NCI-H146 (cell line): Measurements from ENCODE around the gene MRPL51.

ENCODE experiments used
- DNase-seq: peaks from one replicate; lab custom pipeline; 2025; lab: John Stamatoyannopoulos, UW

MRPL51 gene

DNA sequence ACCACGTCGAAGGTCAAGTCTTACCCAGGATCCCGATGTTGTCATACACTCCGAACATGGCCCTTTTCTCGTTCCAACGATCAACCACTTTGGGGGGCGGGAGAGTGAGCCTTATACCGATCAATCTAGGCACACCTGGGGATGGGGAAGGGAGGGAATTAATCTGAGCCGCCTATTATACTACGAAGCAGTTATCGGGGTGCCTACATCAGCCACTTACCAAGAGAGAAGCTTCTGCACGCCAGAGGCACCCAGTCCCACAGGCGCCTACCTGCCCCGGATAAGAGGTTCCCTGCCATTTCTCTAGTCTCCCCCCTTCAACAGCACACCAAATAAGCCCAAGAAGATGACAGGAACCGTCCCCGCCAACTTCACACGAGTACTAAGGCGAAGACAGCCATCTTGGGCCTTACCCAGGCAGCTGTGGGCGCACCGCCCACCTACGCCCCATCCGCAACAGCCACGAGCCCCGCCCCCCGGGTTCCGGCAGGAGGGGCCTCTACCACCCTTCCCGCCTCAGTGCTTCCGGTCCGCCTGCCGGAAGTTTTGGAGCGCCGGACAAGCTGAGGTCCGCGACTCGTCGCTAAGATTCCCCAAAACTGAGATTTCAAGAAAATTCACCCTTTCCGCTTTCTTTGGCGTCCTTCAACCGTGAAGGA lies at the start of gene MRPL51:
Gene MRPL51, minus strand, starts transcription at position 425 of the 659 bp plus-strand sequence. Its CDS starts 126 bp downstream, at position 299.
- peak; percentile 99 for DNase-seq

DNA sequence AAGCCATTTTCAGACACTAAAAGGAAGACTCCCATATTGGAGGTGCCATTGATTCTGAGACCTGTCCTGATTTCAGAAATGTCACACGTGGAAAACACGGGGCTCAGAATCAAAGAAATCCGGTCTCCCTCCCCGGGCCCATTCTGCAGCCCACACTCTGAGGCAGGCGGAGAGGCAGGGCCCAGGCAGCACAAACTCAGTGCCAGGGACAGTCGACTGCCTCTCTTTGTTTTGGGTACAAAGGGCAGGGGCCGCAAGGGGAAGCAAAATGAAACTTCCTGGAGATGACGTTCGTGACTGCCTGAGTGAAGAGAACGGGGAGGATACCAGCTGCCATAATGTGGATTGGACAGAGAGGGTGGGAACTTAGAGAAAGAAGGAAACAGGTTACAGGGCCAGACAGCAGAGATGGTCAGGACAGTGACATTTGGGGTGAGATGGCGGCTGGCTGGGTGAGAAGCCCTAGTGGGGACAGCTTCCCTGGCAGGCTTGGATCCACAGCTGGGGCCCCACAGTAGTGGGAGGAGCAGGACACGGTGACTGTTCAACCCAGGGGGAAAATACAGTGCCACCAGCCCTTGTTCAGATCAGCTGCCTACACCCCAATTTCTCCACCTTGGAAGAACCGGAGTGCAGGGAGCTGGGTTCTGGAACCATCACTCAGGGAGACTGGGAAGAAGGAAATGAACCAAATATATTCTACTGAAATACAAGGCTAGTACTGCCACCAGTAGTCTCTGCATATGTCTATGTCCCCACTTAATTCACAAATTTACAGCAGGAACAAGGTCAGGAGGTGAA lies 49.3 kb upstream of the MRPL51 start:
- no peak for DNase-seq

DNA sequence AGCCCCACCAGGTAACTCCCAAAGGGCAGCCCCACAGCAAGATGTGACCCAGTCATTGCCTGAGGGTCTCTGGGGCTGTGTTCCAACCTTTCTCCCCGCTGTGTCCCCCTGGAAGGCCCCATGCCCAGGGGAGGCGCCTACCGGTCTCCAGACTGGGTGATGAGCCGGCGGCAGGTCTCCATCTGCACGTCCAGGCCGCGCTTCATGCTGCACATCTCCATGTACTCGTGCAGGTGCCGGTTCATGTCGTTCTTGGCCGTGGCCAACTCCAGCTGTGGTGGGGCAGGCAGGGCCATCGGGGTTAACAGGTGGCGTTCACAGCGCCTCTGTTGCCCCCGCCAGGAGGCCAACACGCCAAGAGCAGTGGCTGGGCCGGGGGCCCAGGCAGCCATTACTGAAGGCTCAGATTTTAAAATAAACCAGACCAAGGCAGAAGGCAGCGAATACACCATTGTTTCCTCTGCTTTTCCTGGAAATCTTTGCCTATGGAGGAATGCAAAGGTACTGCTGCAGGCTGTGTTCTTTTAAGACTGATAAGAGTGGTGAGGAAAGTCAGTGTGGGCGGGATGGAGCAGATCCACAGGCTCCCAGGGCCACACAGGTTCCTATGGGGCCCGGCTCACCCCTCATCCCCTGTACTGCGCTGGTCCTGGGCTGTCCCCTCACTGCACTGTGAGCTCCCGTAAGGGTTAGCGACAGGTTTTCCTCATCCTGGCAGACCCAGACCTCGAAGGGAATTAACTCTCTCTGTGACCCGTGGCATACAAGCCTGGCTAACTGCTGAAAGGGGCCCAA lies 48.5 kb upstream of the MRPL51 start:
- no peak for DNase-seq

DNA sequence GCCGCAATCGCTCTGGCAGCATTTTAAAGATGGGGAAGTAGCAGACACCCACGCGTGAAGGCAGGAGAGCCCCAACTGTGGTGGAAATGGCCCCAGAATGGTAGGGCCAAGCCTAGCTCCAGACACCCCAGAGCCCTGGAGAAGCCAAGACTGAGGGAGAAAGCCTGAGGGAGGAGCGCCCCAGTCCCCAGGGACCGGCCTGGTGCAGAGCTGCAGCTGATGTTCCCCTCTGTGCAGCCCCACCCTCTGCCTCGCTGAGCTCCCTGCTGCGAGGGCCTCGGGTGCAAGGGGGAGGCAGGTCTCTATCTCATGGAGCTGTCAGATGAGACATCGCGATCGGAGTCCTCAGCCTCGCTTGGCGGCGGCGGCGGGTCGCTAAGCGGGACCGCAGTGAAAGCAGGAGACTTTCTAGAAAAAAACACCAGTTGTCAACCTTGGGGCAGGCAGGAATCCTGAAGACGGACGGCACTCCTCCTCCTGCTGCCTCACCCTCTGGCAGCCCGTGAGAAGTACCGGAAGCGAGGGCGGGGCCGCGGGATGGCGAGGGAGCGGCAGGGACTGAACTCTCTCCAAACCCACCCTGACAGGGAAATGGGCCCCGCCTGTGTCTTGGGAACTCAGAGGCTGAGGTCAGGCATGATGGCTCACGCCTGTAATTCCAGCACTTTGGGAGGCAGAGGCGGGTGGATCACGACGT lies 47.3 kb upstream of the MRPL51 start:
- peak; percentile 85 for DNase-seq

DNA sequence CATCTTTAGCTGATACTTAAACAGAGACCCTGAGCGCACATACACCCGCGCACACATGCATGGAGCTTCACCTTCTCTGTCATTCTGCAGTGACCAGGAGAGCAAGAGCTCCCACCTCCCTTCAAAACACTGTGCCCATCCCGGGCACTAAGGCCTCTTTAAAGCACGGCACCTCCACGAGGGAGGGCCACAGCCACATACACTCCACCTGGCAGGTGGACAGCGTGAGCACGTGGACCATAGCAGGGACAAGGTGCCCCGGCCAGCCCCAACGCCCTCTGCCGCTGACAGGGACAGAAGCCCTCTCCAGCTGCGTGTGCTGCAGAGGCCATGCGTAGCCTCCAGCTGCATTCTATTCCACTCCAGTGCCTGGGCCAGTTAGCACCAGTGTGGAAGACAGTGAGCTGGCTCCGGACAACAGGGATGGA lies 46.7 kb upstream of the MRPL51 start:
- DNase-seq: peak; percentile 41

DNA sequence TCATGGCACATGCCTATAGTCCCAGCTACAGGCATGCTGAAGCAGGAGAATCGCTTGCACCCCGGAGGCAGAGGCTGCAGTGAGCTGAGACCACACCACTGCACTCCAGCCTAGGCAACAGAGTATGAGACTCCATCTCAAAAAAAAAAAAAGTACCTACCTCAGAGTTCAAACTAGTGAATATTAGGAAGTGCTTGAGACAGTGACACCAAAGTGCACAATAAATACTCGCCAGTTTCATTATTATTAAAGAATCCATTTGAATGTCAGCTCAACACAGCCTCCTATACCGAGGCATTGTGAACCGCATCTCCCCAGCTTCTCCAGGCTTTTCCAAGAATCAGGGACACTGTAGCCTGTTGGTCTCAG lies 46.2 kb upstream of the MRPL51 start:
- no peak for DNase-seq

DNA sequence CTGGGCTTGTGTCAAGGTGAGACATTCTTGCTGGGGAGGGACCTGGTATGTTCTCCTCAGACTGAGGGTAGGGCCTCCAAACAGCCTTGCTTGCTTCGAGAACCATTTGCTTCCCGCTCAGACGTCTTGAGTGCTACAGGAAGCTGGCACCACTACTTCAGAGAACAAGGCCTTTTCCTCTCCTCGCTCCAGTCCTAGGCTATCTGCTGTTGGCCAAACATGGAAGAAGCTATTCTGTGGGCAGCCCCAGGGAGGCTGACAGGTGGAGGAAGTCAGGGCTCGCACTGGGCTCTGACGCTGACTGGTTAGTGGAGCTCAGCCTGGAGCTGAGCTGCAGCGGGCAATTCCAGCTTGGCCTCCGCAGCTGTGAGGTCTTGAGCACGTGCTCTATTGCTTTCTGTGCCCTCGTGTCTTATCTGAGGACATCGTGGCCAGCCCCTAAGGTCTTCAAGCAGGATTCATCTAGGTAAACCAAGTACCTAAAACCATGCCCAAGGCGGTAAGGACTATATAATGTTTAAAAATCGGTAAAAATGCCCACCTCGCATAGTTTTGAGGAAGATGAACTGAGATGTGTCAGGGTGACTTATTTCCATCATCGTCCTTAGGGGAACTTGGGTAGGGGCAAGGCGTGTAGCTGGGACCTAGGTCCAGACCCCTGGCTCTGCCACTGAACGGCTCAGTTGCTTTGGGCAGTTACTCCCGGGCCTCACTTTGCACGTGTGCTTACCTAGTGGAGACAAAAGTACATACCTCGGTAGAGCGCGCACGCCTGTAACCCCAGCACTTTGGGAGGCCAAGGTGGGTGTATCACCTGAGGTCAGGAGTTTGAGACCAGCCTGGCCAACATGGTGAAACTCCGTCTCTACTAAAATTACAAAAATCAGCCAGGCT lies 45.6 kb upstream of the MRPL51 start:
- DNase-seq: peak; percentile 48

DNA sequence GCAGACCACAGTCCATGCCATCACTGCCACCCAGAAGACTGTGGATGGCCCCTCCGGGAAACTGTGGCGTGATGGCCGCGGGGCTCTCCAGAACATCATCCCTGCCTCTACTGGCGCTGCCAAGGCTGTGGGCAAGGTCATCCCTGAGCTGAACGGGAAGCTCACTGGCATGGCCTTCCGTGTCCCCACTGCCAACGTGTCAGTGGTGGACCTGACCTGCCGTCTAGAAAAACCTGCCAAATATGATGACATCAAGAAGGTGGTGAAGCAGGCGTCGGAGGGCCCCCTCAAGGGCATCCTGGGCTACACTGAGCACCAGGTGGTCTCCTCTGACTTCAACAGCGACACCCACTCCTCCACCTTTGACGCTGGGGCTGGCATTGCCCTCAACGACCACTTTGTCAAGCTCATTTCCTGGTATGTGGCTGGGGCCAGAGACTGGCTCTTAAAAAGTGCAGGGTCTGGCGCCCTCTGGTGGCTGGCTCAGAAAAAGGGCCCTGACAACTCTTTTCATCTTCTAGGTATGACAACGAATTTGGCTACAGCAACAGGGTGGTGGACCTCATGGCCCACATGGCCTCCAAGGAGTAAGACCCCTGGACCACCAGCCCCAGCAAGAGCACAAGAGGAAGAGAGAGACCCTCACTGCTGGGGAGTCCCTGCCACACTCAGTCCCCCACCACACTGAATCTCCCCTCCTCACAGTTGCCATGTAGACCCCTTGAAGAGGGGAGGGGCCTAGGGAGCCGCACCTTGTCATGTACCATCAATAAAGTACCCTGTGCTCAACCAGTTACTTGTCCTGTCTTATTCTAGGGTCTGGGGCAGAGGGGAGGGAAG lies 44.7 kb upstream of the MRPL51 start:
- peak; percentile 92 for DNase-seq

DNA sequence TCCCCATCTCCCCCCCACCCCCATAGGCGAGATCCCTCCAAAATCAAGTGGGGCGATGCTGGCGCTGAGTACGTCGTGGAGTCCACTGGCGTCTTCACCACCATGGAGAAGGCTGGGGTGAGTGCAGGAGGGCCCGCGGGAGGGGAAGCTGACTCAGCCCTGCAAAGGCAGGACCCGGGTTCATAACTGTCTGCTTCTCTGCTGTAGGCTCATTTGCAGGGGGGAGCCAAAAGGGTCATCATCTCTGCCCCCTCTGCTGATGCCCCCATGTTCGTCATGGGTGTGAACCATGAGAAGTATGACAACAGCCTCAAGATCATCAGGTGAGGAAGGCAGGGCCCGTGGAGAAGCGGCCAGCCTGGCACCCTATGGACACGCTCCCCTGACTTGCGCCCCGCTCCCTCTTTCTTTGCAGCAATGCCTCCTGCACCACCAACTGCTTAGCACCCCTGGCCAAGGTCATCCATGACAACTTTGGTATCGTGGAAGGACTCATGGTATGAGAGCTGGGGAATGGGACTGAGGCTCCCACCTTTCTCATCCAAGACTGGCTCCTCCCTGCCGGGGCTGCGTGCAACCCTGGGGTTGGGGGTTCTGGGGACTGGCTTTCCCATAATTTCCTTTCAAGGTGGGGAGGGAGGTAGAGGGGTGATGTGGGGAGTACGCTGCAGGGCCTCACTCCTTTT lies 44.0 kb upstream of the MRPL51 start:
- DNase-seq: no peak

DNA sequence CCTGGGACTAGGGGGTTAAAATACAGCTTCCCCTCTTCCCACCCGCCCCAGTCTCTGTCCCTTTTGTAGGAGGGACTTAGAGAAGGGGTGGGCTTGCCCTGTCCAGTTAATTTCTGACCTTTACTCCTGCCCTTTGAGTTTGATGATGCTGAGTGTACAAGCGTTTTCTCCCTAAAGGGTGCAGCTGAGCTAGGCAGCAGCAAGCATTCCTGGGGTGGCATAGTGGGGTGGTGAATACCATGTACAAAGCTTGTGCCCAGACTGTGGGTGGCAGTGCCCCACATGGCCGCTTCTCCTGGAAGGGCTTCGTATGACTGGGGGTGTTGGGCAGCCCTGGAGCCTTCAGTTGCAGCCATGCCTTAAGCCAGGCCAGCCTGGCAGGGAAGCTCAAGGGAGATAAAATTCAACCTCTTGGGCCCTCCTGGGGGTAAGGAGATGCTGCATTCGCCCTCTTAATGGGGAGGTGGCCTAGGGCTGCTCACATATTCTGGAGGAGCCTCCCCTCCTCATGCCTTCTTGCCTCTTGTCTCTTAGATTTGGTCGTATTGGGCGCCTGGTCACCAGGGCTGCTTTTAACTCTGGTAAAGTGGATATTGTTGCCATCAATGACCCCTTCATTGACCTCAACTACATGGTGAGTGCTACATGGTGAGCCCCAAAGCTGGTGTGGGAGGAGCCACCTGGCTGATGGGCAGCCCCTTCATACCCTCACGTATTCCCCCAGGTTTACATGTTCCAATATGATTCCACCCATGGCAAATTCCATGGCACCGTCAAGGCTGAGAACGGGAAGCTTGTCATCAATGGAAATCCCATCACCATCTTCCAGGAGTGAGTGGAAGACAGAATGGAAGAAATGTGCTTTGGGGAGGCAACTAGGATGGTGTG lies 43.1 kb upstream of the MRPL51 start:
- DNase-seq: no peak

DNA sequence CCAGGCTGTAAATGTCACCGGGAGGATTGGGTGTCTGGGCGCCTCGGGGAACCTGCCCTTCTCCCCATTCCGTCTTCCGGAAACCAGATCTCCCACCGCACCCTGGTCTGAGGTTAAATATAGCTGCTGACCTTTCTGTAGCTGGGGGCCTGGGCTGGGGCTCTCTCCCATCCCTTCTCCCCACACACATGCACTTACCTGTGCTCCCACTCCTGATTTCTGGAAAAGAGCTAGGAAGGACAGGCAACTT lies 42.6 kb upstream of the MRPL51 start:
- DNase-seq: no peak

DNA sequence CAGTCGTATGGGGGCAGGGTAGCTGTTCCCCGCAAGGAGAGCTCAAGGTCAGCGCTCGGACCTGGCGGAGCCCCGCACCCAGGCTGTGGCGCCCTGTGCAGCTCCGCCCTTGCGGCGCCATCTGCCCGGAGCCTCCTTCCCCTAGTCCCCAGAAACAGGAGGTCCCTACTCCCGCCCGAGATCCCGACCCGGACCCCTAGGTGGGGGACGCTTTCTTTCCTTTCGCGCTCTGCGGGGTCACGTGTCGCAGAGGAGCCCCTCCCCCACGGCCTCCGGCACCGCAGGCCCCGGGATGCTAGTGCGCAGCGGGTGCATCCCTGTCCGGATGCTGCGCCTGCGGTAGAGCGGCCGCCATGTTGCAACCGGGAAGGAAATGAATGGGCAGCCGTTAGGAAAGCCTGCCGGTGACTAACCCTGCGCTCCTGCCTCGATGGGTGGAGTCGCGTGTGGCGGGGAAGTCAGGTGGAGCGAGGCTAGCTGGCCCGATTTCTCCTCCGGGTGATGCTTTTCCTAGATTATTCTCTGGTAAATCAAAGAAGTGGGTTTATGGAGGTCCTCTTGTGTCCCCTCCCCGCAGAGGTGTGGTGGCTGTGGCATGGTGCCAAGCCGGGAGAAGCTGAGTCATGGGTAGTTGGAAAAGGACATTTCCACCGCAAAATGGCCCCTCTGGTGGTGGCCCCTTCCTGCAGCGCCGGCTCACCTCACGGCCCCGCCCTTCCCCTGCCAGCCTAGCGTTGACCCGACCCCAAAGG lies 42.1 kb upstream of the MRPL51 start:
- DNase-seq: peak; percentile 93

DNA sequence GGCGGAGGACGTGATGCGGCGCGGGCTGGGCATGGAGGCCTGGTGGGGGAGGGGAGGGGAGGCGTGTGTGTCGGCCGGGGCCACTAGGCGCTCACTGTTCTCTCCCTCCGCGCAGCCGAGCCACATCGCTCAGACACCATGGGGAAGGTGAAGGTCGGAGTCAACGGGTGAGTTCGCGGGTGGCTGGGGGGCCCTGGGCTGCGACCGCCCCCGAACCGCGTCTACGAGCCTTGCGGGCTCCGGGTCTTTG lies 41.6 kb upstream of the MRPL51 start:
- no peak for DNase-seq

DNA sequence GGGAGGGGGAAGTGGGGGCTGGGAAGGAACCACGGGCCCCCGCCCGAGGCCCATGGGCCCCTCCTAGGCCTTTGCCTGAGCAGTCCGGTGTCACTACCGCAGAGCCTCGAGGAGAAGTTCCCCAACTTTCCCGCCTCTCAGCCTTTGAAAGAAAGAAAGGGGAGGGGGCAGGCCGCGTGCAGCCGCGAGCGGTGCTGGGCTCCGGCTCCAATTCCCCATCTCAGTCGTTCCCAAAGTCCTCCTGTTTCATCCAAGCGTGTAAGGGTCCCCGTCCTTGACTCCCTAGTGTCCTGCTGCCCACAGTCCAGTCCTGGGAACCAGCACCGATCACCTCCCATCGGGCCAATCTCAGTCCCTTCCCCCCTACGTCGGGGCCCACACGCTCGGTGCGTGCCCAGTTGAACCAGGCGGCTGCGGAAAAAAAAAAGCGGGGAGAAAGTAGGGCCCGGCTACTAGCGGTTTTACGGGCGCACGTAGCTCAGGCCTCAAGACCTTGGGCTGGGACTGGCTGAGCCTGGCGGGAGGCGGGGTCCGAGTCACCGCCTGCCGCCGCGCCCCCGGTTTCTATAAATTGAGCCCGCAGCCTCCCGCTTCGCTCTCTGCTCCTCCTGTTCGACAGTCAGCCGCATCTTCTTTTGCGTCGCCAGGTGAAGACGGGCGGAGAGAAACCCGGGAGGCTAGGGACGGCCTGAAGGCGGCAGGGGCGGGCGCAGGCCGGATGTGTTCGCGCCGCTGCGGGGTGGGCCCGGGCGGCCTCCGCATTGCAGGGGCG lies 41.0 kb upstream of the MRPL51 start, which contains the start of gene GAPDH:
Gene GAPDH, plus strand, starts transcription at position 595 of the 772 bp plus-strand sequence. CDS start 316 bp downstream, outside the sequence.
- DNase-seq: peak; percentile 100

DNA sequence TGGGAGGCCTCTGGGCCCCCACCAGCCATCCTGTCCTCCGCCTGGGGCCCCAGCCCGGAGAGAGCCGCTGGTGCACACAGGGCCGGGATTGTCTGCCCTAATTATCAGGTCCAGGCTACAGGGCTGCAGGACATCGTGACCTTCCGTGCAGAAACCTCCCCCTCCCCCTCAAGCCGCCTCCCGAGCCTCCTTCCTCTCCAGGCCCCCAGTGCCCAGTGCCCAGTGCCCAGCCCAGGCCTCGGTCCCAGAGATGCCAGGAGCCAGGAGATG lies 40.5 kb upstream of the MRPL51 start:
- DNase-seq: no peak

DNA sequence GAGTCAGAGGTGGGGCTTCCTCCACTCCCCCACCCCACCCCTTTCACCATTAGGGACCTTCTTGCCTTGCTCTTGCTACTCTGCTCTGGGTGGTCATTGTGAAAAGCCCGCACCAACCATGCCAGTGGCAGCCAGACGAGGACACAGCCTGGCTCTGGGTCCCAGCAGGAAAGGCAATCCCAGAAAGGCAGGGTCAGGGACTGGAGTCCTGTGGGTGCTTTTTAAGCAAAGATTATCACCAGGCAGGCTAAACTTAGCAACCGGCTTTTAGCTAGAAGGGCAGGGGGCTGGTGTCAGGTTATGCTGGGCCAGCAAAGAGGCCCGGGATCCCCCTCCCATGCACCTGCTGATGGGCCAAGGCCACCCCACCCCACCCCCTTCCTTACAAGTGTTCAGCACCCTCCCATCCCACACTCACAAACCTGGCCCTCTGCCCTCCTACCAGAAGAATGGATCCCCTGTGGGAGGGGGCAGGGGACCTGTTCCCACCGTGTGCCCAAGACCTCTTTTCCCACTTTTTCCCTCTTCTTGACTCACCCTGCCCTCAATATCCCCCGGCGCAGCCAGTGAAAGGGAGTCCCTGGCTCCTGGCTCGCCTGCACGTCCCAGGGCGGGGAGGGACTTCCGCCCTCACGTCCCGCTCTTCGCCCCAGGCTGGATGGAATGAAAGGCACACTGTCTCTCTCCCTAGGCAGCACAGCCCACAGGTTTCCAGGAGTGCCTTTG lies 40.0 kb upstream of the MRPL51 start:
- peak; percentile 95 for DNase-seq
